BLaER1 (cell line): ENCODE data around the gene PRSS50.

Source experiments
- H3K27ac ChIP-seq: shearing (Covaris generic); formaldehyde crosslinking; 2 replicates; pipeline ENCODE4 v1.8.1; 2022
- H3K27me3 ChIP-seq: shearing (Covaris generic); formaldehyde crosslinking; 2 replicates; pipeline ENCODE4 v1.8.1; 2022
- H3K36me3 ChIP-seq: shearing (Covaris generic); formaldehyde crosslinking; 2 replicates; pipeline ENCODE4 v1.8.1; 2022
- H3K4me1 ChIP-seq: shearing (Covaris generic); formaldehyde crosslinking; 2 replicates; pipeline ENCODE4 v1.8.1; 2022
- H3K4me2 ChIP-seq: shearing (Covaris generic); formaldehyde crosslinking; 2 replicates; pipeline ENCODE4 v1.8.1; 2022
- H3K4me3 ChIP-seq: shearing (Covaris generic); formaldehyde crosslinking; 2 replicates; pipeline ENCODE4 v1.8.1; 2022
- H3K9ac ChIP-seq: shearing (Covaris generic); formaldehyde crosslinking; 2 replicates; pipeline ENCODE4 v1.8.1; 2022
- H3K9me3 ChIP-seq: shearing (Covaris generic); formaldehyde crosslinking; 2 replicates; pipeline ENCODE4 v1.8.1; 2022
- H4K20me1 ChIP-seq: shearing (Covaris generic); formaldehyde crosslinking; 2 replicates; pipeline ENCODE4 v1.8.1; 2022
- Cebpa-rat ChIP-seq: shearing (Covaris generic); IDR thresholded peaks from 2 replicates; pipeline ENCODE4 v1.8.1; 2022

Gene PRSS50

GRCh38 chr3:46692566-46692990, 25.1 kb downstream of the PRSS50 start:
- no peaks in the 10 kb centered on the region for H3K36me3 ChIP-seq
- H4K20me1 ChIP-seq: no peaks in the 10 kb centered on the region
- H3K4me1 ChIP-seq: peaks cover 66% of the 10 kb centered on the region
- H3K9ac ChIP-seq: peak overlapping the region; percentile 74
- peak overlapping the region; percentile 100 for H3K4me2 ChIP-seq
- no peaks in the 10 kb centered on the region for H3K9me3 ChIP-seq
- no peak for TF ChIP-seq Cebpa-rat
- peaks cover 15% of the 10 kb centered on the region for H3K27me3 ChIP-seq
- H3K27ac ChIP-seq: no peak overlapping the region
- peak overlapping the region; percentile 71 for H3K4me3 ChIP-seq

GRCh38 chr3:46690798-46691197, 26.9 kb downstream of the PRSS50 start:
- Histone ChIP-seq H3K4me1 (peaks cover 49% of the 10 kb centered on the region), H3K9ac (0 out of 2 replicates have a peak overlapping the region, but pooled peaks have one; percentile 29)

GRCh38 chr3:46685446-46685845, 32.2 kb downstream of the PRSS50 start:
- no peak overlapping the region for H3K4me2 ChIP-seq
- no peaks in the 10 kb centered on the region for H3K9me3 ChIP-seq
- no peak overlapping the region for H3K4me3 ChIP-seq
- H3K4me1 ChIP-seq: peaks cover 14% of the 10 kb centered on the region
- H3K27ac ChIP-seq: no peak overlapping the region
- no peak for TF ChIP-seq Cebpa-rat
- H3K27me3 ChIP-seq: no peaks in the 10 kb centered on the region
- no peaks in the 10 kb centered on the region for H3K36me3 ChIP-seq
- H3K9ac ChIP-seq: no peak overlapping the region
- no peaks in the 10 kb centered on the region for H4K20me1 ChIP-seq

More at GRCh38 chr3:46690798-46691197, 26.9 kb downstream of the PRSS50 start:
- Histone ChIP-seq H3K9me3 (no peaks in the 10 kb centered on the region), H3K27me3 (peaks cover 15% of the 10 kb centered on the region), H3K36me3 (no peaks in the 10 kb centered on the region), H3K4me2 (peak overlapping the region; percentile 65), H4K20me1 (no peaks in the 10 kb centered on the region), H3K4me3 (no peak overlapping the region), H3K27ac (no peak overlapping the region)
- no peak for TF ChIP-seq Cebpa-rat

GRCh38 chr3:46684891-46685290, 32.8 kb downstream of the PRSS50 start:
- no peak overlapping the region for H3K4me3 ChIP-seq
- no peak overlapping the region for H3K27ac ChIP-seq
- H3K27me3 ChIP-seq: no peaks in the 10 kb centered on the region
- H3K4me2 ChIP-seq: no peak overlapping the region
- H3K36me3 ChIP-seq: no peaks in the 10 kb centered on the region
- TF ChIP-seq Cebpa-rat: no peak
- H4K20me1 ChIP-seq: no peaks in the 10 kb centered on the region
- H3K9me3 ChIP-seq: no peaks in the 10 kb centered on the region
- H3K4me1 ChIP-seq: peaks cover 12% of the 10 kb centered on the region
- no peak overlapping the region for H3K9ac ChIP-seq

GRCh38 chr3:46682974-46683373, 34.7 kb downstream of the PRSS50 start:
- TF ChIP-seq Cebpa-rat: no peak
- Histone ChIP-seq H3K4me3 (no peak overlapping the region), H4K20me1 (no peaks in the 10 kb centered on the region), H3K27ac (no peak overlapping the region), H3K4me1 (peaks cover 23% of the 10 kb centered on the region), H3K9me3 (no peaks in the 10 kb centered on the region), H3K9ac (no peak overlapping the region), H3K36me3 (no peaks in the 10 kb centered on the region), H3K4me2 (no peak overlapping the region), H3K27me3 (no peaks in the 10 kb centered on the region)

- Histone ChIP-seq H3K27me3 (no peaks in the 10 kb centered on the region), H3K27ac (peak overlapping the region; percentile 44; the same call in 1 of the 2 replicates), H3K4me1 (peaks cover 23% of the 10 kb centered on the region), H3K4me3 (no peak overlapping the region), H3K36me3 (no peaks in the 10 kb centered on the region), H4K20me1 (no peaks in the 10 kb centered on the region), H3K4me2 (peak overlapping the region; percentile 62), H3K9me3 (no peaks in the 10 kb centered on the region), H3K9ac (peak overlapping the region; percentile 40; the same call in 1 of the 2 replicates)
- no peak for TF ChIP-seq Cebpa-rat
These were observed 35.7 kb downstream of the PRSS50 start for GRCh38 chr3:46681856-46682540.

- no peaks in the 10 kb centered on the region for H4K20me1 ChIP-seq
- H3K4me1 ChIP-seq: peaks cover 23% of the 10 kb centered on the region
- H3K9me3 ChIP-seq: no peaks in the 10 kb centered on the region
- TF ChIP-seq Cebpa-rat: no peak
- H3K9ac ChIP-seq: no peak overlapping the region
- H3K4me3 ChIP-seq: no peak overlapping the region
- H3K36me3 ChIP-seq: no peaks in the 10 kb centered on the region
- peak overlapping the region; percentile 62; the same call in 1 of the 2 replicates for H3K4me2 ChIP-seq
- no peaks in the 10 kb centered on the region for H3K27me3 ChIP-seq
- H3K27ac ChIP-seq: no peak overlapping the region
These were observed 36.3 kb downstream of the PRSS50 start for GRCh38 chr3:46681387-46681786.

GRCh38 chr3:46680298-46680826, 37.3 kb downstream of the PRSS50 start:
- no peak overlapping the region for H3K9ac ChIP-seq
- no peaks in the 10 kb centered on the region for H3K27me3 ChIP-seq
- H3K9me3 ChIP-seq: no peaks in the 10 kb centered on the region
- H3K4me2 ChIP-seq: no peak overlapping the region
- H3K4me3 ChIP-seq: no peak overlapping the region
- no peaks in the 10 kb centered on the region for H4K20me1 ChIP-seq
- H3K27ac ChIP-seq: no peak overlapping the region
- peaks cover 23% of the 10 kb centered on the region for H3K4me1 ChIP-seq
- TF ChIP-seq Cebpa-rat: no peak
- no peaks in the 10 kb centered on the region for H3K36me3 ChIP-seq

GRCh38 chr3:46679681-46680080, 38.0 kb downstream of the PRSS50 start:
- Histone ChIP-seq H3K27ac (no peak overlapping the region), H3K9ac (no peak overlapping the region), H3K4me2 (peak overlapping the region; percentile 42), H4K20me1 (no peaks in the 10 kb centered on the region), H3K4me3 (no peak overlapping the region), H3K36me3 (no peaks in the 10 kb centered on the region), H3K9me3 (no peaks in the 10 kb centered on the region), H3K27me3 (no peaks in the 10 kb centered on the region), H3K4me1 (peaks cover 23% of the 10 kb centered on the region)
- no peak for TF ChIP-seq Cebpa-rat

GRCh38 chr3:46678280-46678679, 39.4 kb downstream of the PRSS50 start:
- no peak overlapping the region for H3K4me2 ChIP-seq

More at GRCh38 chr3:46678280-46678679, 39.4 kb downstream of the PRSS50 start:
- H4K20me1 ChIP-seq: no peaks in the 10 kb centered on the region
- H3K9me3 ChIP-seq: no peaks in the 10 kb centered on the region
- H3K27ac ChIP-seq: no peak overlapping the region
- H3K4me3 ChIP-seq: no peak overlapping the region
- peaks cover 23% of the 10 kb centered on the region for H3K4me1 ChIP-seq
- H3K27me3 ChIP-seq: no peaks in the 10 kb centered on the region
- no peak overlapping the region for H3K9ac ChIP-seq
- TF ChIP-seq Cebpa-rat: no peak
- H3K36me3 ChIP-seq: no peaks in the 10 kb centered on the region
